SKM-1 treated with dmso at 0.1 percent for 144 hours (cell line): ENCODE results near the gene UMPS.

Experiments used
- DNase-seq: peaks from one replicate; lab custom pipeline; 2025; ENCODE audit not compliant: unreplicated experiment; lab: John Stamatoyannopoulos, UW

Gene UMPS

DNA sequence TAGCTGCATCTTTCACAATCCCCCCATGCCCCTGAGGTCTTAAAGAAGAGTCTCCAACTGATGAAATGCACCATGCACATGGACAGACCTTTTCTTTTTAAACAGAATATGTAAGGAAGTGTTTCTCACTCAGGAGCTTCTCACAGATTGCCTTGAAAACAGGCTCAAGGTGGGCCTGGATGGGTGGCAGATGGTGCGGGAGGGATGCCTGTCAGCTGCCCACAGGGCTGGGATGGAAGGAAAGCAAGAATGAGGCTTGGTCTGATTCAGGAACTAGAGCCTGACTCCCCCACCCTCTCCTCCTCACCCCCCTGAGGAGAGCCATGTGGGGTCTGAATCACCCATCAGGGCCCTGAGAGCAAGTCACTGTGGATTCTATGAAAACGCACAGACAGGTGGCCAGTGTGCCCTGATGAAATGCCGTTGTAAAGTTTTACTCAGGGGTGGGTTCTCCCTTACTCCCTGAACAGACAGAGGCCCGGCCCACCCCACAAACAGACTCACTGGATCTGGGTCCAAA, 67.2 kb downstream of the UMPS start:
- DNase-seq: no peak
